ENCODE results near the gene SEMA6A.

The SEMA6A gene, protein sequence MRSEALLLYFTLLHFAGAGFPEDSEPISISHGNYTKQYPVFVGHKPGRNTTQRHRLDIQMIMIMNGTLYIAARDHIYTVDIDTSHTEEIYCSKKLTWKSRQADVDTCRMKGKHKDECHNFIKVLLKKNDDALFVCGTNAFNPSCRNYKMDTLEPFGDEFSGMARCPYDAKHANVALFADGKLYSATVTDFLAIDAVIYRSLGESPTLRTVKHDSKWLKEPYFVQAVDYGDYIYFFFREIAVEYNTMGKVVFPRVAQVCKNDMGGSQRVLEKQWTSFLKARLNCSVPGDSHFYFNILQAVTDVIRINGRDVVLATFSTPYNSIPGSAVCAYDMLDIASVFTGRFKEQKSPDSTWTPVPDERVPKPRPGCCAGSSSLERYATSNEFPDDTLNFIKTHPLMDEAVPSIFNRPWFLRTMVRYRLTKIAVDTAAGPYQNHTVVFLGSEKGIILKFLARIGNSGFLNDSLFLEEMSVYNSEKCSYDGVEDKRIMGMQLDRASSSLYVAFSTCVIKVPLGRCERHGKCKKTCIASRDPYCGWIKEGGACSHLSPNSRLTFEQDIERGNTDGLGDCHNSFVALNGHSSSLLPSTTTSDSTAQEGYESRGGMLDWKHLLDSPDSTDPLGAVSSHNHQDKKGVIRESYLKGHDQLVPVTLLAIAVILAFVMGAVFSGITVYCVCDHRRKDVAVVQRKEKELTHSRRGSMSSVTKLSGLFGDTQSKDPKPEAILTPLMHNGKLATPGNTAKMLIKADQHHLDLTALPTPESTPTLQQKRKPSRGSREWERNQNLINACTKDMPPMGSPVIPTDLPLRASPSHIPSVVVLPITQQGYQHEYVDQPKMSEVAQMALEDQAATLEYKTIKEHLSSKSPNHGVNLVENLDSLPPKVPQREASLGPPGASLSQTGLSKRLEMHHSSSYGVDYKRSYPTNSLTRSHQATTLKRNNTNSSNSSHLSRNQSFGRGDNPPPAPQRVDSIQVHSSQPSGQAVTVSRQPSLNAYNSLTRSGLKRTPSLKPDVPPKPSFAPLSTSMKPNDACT

DNA sequence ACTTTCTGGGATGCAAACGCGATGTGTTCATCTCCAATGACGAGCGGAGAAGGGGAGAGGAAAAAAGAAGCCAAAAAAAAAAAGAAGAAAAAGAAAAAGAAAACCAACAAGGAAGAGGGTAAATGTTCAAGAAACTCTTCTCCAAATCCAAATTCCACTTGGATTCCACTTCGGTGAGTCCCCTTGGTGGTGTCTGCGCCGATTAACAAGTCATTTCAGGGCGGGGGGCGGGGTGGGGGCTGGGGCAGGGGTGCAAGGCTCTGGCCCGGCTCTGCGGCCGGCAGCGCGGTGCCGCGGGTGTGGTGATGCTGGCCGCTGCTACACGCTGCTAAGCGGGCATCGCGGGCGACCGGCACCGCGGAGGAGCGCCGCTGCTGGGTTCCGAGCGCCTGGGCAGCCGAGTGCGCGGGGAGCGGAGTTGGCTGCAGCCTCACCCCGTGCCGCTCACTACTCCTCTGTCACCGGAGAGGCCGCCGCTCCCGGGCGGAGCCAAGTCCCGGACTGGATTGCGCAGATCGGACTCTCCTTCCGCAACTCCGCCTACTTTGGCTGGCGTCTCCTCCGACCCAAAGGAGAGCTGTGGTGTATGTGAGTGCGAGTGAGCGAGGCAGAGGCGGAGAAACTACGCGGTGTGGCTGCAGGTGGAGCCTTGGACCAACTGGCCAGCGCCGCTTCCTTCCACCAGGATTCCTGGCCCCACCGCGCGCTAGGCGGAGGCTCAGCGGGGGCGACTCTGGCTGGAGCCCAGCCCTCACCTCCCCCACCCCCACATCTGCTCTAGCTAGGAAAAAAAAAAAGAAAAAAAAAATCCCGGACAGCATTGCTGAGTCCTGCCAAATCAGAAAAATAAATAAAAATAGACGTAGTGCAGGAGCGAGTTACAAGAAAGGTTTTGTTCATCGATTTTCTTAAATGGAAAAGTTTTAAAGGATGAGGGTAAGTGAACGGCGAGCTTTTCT is at the start of gene SEMA6A:
Gene SEMA6A (minus strand): TSS at position 457 of the 959 bp plus-strand sequence. CDS start 69,879 bp downstream, outside the sequence.
- DNase-seq (ENCODE audit: low spot score) = peak; percentile 99

DNA sequence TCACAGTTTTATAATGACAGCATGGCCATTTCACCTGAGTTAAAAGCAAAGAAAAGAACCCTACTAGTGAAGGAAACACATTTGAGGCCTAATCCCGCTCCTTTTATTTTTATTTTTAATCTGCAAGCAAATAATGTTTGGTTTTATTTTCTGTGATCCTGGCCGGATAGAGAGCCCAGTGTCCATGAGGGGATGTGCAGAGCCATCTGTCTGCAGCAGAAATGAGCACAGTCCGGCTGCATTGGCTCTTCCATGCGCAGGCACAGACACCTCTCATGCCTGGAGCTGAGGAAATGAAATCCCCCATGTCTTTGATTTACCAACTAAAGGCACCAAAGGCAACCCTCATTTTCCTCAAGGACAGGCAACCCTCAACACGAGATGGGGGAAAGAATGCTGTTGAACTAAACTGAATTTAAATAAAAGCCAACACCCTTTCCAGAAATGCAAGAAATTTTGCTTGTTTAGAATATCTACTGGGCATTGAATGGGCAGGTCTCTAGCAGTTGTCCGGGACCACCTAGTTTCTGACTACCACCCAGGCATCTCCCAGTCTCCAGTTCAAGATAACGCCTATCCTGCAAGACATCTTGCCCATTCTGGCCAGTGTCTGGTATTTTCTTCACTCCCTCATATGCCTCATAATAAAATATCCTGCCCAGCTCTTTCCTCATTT is 47.9 kb upstream of the SEMA6A start:
- no peak for DNase-seq (ENCODE audit: low spot score)

DNA sequence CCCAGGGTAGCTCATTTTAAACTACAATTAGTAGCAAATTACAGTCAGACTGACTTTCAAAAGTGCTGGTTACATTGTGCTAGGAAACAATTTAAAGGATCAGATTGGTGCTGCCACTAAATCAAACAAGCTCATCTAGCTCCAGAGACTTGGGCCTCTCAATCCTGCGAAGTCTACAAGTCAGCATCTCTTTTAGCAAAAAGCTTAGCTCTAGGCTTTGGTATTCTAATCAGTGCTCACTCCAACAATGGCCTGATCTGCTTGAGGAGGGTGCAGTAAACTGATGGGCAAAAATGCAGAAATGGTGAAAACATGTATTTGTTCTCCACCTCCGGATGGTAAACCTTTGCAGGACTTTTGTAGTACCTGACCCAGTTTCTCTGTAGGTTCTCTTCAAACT is 47.0 kb upstream of the SEMA6A start:
- DNase-seq (ENCODE audit: low spot score) = no peak

DNA sequence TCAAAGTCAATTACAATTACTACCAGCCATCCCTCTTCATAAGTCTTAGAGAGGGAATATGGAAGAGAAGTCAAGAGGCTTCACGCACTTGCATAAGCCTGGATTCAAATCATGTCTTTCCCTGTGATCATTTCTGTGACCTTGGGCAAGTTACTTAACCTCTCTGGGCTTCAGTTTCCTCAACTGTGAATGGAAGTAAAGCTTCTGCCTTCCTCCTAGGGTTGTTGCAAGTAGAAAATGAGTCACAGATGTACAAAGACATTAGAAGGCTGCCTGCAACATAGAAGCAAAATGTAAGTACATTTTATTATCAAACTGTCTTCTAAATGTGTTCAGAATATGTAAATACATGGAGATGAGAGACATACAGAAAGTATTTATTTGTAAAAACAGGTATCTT is 42.3 kb upstream of the SEMA6A start:
- peak; percentile 50 for DNase-seq (ENCODE audit: low spot score)

DNA sequence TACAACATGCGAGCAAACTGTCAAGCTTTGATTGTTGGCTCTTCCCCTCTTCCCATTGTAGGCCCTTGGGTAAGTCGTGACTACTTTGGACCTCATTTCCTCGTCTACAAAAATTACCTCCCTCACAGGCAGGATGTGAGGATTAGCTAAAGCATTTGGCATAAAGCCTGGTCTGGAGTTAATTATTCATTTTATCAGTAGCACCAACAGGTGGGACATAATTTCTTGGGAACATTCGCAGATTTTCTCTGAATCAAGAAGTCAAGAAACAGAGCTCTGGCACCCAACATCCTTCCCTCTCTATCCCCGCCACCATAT is 39.9 kb upstream of the SEMA6A start:
- peak; percentile 96 for DNase-seq (ENCODE audit: low spot score)

DNA sequence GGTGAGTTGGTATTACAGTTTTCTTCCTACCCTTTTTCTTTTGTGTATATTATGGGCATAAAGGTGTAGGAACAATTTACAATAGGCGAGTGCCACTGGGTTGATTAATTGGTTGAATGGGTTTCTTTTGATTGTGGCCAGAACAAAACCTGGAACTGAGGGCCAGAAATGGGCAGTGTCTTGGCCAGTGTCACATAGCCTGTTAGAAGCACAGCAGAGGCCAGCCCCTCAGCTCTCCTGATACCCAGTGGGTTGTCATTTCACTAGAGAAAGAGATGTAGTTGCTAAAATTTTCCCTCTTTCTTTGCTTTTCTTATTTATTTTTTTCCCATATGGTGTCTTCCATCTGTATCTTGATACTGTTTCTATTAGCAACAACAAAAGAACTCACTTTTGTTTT is 38.8 kb upstream of the SEMA6A start:
- no peak for DNase-seq (ENCODE audit: low spot score)

DNA sequence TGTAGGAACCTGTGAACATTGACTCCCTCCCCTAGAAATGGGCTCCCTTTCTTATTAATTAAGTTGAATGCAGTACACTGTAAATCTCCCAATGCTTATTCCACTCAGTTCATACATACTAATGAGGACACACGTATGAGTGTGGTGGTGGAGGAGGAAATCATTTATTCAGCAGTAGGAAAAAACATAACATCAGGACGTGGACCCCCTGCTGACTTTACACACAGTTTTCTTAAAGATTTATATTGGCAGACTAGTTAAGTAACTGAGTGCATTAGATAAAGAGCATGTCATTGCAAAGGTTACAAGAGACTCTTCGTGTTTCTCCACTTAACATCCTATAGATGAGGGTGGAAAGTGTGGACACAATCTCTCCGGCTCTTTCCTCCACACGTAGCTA is 37.8 kb upstream of the SEMA6A start:
- DNase-seq (ENCODE audit: low spot score) = no peak

DNA sequence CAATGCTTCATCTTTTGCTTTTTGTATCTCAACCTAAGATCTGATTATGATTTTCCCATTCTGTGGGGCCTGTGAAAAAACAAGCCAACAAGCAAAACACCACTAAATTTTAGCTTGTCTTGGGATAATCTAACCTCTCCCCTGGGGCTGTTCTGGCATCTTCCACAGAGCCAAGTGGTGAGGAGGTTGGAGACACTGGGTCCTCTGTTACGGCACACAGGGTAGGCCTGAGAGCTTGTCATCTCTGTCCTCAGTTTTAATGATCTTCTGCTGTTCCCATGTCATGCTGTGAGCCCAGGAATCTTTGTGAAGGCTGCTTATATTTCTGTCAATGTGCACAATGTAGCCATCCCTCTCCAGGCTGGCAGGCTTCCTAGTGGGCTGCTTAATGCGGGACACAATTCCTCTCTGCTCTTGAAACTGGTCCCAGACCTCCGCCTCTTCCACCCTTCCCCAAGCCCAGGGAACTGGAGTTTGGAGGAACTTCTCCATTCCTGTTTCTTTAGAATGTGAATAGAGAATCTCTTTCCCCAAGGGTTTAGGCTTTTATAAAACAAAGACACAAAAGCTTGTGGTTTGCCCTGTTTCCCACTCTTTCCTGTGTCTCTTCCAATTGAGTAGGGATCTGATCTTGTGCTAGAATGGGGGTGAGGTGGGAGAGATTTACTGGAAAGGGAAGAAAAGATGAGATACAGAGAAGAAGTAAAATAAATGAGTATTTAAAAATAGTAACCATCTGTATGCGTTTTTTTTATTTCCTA is 30.9 kb upstream of the SEMA6A start:
- no peak for DNase-seq (ENCODE audit: low spot score)

DNA sequence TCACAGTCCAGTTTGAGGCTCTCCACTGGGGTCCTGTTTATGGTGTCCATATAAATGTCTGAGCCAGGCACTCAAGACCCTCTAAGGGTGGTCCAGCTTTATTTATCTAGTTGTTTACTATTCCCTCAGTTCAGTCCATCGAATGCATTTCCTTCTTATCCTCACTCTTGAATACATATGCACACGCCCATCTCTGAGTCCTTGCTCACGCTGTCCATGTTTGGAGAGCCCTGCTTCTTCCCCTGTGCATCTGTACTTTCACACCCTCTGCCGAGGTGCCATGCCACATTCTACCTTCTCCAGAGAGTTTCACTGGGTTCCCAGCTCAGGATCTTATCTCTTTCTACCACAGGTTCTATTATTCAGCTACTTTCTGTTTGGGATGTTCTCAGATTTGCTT is 30.2 kb upstream of the SEMA6A start:
- DNase-seq (ENCODE audit: low spot score) = no peak

DNA sequence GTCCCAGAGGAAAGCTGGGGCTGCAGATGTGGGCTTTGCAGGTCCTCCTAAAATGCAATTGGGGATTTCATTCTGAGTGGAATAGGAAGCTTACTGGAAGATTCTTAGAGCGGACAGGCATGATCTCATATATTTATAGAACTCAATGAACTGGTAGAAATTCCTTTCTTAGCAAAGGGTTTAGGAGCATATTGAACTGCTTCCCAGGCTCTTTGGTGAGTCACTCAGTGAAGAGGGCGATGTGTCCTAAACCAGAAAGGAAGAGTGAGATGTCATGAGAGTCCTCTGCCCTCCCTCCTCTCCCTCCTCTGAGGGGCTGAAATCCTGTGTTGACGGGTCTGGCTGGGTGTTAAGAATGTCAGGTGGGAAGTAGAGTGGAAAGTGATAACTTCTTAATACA is 26.3 kb upstream of the SEMA6A start:
- DNase-seq (ENCODE audit: low spot score) = peak; percentile 84

DNA sequence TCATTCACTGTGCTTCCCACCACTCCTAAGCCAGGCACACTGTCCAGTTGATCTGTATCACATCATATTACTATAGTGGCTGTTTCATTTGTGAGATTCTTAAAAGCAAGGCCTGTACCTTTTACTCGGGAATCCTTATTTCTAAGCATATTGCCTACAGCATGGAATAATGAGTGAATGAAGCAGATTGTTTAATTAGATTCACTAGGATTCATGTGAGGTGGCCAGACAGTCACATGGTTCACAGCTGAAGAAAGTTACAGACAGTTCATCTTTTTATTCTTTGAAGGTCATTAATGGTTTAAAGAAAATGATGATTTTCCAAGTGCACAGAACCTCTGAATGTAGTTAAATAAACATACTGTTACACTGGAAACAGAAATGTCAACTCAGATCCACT is 24.3 kb upstream of the SEMA6A start:
- no peak for DNase-seq (ENCODE audit: low spot score)

DNA sequence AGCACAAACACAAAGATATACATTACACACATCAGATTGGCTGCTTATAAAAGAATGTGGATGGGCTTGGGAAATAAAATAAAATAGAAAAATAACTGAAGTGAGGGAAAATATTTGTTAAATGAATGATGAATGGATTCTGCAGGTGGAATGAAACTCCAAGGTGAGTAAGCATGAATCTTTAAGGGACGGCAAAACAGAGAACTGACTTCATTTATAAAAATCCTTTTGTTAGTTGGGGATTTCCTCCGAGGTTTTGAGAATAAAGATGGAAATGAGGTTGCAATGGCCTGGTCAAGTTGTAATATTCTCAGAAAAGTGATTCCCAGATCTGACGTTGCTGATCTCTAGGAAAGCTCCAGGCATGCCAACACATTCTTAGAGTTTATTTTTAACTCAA is 20.9 kb upstream of the SEMA6A start:
- DNase-seq (ENCODE audit: low spot score) = peak; percentile 43

DNA sequence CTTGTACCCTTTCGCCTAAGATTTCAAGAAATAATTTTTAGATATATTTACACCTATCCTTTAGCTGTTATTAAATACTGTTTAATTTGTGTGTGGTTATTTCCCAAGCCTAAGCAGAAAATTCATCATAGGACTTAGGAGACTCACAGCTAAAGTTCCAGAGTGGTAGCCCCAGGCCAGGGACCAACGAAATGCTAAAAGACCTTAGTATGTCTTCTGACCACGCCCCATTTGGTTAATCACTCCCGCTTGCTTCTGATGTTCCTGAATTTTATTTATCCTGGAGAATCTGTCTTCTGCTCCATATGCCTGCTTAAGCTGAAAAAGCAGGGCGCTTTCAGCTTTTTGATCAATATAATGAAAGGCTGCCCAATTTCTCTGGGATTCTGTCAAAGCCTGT is 18.7 kb upstream of the SEMA6A start:
- DNase-seq (ENCODE audit: low spot score) = no peak

DNA sequence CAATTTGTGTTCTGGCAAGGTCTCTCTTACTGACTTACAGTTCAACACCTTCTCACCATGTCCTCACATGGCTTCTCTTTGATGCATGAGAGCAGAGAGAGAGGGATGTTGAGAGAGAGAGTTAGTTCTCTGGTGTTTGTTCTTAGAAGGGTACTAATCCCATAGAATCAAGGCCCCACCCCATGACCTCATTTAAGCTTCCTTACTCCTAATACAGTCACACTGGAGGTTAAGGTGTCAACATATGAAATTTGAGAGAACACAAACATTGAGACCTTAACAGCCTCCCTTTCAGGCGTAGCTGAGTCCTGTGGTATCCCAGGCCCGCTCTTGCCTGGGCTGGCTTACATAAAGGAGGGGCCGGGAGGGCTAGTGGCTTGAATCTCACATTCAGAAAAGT is 10.6 kb upstream of the SEMA6A start:
- no peak for DNase-seq (ENCODE audit: low spot score)

DNA sequence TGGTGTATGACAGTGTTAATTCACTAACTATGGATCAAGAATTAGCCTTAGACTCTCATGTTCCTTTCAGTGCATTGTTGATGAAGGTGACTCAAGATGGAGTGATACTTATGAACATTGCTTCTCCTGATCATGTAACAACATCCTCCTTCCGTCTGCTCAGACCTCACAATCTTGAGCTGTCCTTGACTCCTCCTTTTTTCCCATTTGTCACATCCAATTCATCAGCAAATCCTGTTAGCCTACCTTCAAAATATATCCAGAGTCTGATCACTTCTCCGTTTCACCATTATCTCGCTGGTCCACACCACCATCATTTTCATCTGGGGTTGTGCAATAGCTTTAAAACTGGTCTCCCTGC is 9.2 kb upstream of the SEMA6A start:
- DNase-seq (ENCODE audit: low spot score) = peak; percentile 35

DNA sequence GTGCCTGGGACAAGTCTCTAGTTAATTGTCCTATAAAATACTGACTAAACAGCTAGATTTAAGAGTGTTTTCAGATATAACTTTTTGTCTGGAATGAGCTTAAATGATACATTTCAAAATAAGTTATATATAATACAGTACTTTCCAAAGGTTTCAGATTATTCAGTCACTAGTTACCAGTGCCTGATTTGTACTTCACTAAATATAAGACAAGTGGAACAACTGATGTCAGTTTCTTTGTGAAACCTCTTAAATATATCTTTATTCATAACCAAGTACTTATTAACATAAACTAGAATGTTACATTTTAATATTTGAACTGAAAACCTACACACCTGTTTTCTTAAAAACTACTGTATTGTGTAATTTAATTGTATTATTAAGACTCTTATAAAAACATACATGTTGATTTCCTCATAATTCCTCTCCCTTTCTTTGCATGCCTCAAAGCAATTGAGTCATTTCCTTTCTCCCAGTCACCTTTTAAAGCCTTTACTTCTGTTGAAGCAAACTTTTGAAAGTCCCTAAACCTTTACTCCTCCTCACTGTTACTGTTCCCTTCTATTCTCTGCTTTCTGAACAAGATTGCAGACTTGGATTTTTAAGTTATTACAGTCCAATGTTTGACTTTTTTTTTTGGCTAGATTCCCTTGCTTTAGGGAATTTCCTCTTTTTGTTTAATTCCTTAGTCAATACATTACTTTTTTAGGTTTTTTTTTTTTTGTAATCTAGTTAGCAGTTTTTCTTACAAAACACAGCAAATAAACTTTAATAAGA is 8.7 kb upstream of the SEMA6A start:
- DNase-seq (ENCODE audit: low spot score) = peak; percentile 64

DNA sequence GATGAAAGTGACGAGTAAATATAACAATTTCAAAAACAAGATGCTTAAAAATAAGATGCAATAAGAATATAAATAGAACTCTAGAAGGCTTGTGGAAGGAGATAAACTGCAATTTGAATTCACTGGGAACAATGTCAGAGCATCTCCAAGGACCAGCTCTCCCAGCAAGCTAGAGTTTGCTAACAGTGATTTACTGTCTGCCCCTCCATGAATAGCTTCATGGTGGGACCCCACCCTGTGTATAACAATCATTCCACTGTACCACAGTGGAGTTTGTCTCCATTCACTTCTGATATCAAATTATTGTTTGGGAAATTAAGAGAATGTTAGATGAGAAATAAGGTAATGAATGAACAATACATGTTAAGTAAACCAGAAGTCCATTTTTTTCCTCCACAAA is 7.3 kb upstream of the SEMA6A start:
- no peak for DNase-seq (ENCODE audit: low spot score)

DNA sequence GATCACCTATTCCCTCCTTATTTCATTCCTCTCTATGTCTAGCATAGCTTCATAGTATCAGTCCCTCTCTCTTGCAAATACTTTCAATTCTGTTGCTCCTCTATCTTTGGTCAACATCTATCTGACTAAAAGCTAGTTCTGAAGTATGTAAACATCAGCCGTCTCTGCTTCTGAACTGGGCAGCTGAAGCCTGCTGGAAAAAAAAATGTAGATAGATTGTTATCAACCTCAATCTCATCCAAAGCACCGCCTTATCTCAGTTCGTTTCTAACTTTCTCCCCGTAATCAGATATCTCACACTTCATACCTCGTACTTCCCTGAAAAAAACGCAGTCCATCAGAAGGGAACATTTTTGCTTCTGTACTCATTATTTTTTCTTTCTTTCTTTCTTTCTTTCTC is 4.5 kb upstream of the SEMA6A start:
- DNase-seq (ENCODE audit: low spot score) = no peak

DNA sequence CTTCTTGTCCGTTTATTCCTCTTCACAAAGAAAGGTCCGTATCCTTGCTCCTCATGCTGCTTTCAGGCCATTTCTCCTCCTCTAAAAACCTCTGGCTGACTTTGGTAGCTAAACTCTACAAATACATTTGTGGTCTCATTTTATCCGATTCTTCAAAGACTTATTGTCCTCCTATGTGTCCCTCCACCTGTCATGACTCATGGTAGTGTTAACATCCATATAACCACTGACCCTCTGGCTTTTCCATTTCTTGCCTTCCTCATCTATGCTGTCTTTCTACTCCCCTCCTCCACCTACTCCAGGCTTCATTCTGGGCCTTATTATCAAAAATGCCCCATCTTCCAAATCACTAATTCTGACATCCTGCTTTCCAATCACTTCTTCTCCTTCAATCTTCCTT is 4.1 kb upstream of the SEMA6A start:
- no peak for DNase-seq (ENCODE audit: low spot score)

All from kidney tubule cell (primary cell).